Activated T-cell treated with anti-CD3 and anti-CD28 coated beads, Interleukin-2, amount 50 U/mL, for 24 hours (primary cell): ENCODE results near the gene PRR22.
"Not testable (repeated sequence)": the region's sequence is repeated elsewhere in the genome, so short reads cannot be mapped to it uniquely, and the experiment has no call there.

Source experiments
- DNase-seq: peaks from one replicate; pipeline ENCODE4 v3.0.0-alpha.2; 2020
- H3K27ac Mint-ChIP-seq: 2 replicates; pipeline ENCODE4 v1.8.0; 2020; ENCODE audit warnings: mild to moderate bottlenecking, mixed read lengths
- H3K27me3 Mint-ChIP-seq: 2 replicates; pipeline ENCODE4 v1.8.0; 2020; ENCODE audit warnings: mixed read lengths
- H3K36me3 Mint-ChIP-seq: 2 replicates; pipeline ENCODE4 v1.8.0; 2020; ENCODE audit warnings: low read depth, mixed read lengths
- H3K4me1 Mint-ChIP-seq: 2 replicates; pipeline ENCODE4 v1.8.0; 2020; ENCODE audit warnings: low read depth, mixed read lengths
- H3K4me3 Mint-ChIP-seq: 2 replicates; pipeline ENCODE4 v1.8.0; 2020; ENCODE audit warnings: mild to moderate bottlenecking, moderate library complexity, mixed read lengths
- H3K9me3 Mint-ChIP-seq: 2 replicates; pipeline ENCODE4 v1.8.0; 2020; ENCODE audit warnings: mixed read lengths

Gene PRR22

DNA sequence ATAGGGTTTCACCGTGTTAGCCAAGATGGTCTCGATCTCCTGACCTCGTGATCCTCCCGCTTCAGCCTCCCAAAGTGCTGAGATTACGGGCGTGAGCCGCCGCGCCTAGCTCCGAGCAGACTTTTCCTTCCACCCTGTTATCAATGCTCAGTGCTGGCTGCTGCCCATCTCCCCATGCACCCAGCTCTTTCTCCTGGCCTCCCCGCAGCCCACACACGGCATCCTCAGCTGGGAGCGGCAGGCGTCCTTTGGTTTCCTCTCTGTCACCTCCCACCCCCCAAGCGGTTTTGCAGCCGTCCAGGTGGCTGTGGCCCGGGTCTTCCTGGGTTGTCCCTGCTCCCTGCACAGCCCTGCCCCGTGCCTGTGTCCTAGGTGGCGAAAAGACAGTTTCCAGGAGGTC lies 12.1 kb downstream of the PRR22 start:
- no peaks in the 10 kb centered on the region for H3K4me1 Mint-ChIP-seq
- no peak overlapping the region for H3K27ac Mint-ChIP-seq
- no peaks in the 10 kb centered on the region for H3K9me3 Mint-ChIP-seq
- no peak overlapping the region for H3K4me3 Mint-ChIP-seq
- H3K27me3 Mint-ChIP-seq, result no peaks in the 10 kb centered on the region
- DNase-seq, result no peak
- H3K36me3 Mint-ChIP-seq, result no peaks in the 10 kb centered on the region

DNA sequence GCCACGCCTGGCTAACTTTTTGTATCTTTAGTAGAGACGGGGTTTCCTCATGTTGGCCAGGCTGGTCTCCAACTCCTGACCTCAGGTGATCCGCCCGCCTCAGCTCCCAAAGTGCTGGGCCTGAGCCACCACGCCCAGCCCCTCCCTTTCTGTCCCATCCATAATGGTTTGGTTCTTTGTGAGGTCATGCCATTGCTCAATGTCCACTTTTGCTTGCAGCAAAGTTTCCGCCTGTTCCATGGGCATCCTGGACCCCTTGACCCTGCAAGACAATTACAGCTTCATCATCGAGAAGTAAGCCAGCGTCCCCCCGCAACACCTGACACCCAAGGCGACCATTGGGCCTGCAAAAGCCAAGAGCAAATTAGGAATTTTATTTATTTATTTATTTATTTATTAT lies 16.6 kb downstream of the PRR22 start:
- H3K27ac Mint-ChIP-seq, result no peak overlapping the region
- no peaks in the 10 kb centered on the region for H3K9me3 Mint-ChIP-seq

DNA sequence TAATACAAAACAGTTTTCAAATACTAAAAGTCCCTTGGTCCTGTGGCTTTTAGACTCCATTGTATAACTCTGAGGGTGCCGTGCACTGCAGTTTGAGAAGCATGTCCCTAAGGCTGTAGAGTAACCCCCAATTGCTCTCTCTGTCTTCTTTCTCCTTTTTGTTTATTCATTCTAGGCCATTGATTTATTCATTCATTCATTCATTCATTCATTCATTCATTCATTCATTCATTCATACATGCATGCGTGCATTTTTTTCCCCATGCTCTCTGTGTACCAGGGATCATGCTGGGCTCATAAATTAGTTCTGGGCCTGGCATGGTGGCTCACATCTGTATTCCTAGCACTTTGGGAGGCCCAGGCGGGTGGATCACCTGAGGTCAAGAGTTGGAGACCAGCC lies 19.3 kb downstream of the PRR22 start:
- Mint-ChIP-seq H3K4me3 (no peak overlapping the region), H3K4me1 (no peaks in the 10 kb centered on the region), H3K27me3 (no peaks in the 10 kb centered on the region), H3K9me3 (no peaks in the 10 kb centered on the region), H3K27ac (no peak overlapping the region), H3K36me3 (no peaks in the 10 kb centered on the region)
- DNase-seq, result no peak

More for the DNA sequence above, 16.6 kb downstream of the PRR22 start:
- no peaks in the 10 kb centered on the region for H3K27me3 Mint-ChIP-seq
- H3K4me3 Mint-ChIP-seq, result no peak overlapping the region
- no peaks in the 10 kb centered on the region for H3K4me1 Mint-ChIP-seq
- no peaks in the 10 kb centered on the region for H3K36me3 Mint-ChIP-seq
- DNase-seq, result no peak

DNA sequence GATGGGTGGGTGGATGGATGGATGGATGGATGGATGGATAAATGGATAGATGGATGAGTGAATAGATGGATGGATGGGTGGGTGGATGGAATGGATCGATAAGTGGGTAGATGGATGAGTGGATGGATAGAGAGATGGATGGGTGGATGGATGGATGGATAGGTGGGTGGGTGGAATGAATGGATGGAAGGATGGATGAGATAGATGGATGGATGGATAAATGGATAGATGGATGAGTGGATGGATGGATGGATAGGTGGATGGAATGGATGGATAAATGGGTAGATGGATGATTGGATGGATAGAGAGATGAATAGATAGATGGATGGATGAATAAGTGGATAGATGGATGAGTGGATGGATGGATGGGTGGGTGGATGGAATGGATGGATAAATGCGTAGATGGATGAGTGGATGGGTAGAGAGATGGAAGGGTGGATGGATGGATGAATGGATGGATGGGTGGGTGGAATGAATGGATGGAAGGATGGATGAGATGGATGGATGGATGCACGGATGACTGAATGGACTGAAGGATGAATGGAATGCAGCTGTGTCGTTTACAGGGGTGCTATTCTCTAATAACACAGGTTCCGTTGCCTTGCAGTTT lies 21.8 kb downstream of the PRR22 start:
- DNase-seq, result no peak
- no peak overlapping the region for H3K27ac Mint-ChIP-seq
- H3K4me3 Mint-ChIP-seq, result no peak overlapping the region
- H3K27me3 Mint-ChIP-seq, result peaks cover 6% of the 10 kb centered on the region
- no peaks in the 10 kb centered on the region for H3K36me3 Mint-ChIP-seq
- H3K4me1 Mint-ChIP-seq, result no peaks in the 10 kb centered on the region
- H3K9me3 Mint-ChIP-seq, result no peaks in the 10 kb centered on the region

DNA sequence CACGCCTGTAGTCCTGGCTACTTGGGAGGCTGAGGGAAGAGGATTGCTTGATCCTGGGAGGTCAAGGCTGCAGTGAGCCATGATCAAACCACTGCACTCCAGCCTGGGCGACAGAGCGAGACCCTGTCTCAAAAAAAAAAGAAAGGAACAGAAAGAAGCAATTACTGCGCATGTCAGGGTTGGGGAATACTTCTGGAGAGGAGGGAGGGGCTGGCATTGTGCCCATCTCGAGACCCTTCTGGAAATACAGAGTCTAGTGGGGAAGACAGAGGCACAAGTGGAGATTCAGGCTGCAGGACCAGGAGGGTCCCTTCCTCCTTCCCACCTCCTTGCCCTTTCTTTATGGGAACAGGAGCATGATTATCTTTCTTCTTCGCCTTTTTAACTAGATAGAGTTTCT lies 30.8 kb downstream of the PRR22 start:
- no peaks in the 10 kb centered on the region for H3K9me3 Mint-ChIP-seq
- no peaks in the 10 kb centered on the region for H3K36me3 Mint-ChIP-seq
- H3K27ac Mint-ChIP-seq, result no peak overlapping the region
- no peaks in the 10 kb centered on the region for H3K4me1 Mint-ChIP-seq
- H3K4me3 Mint-ChIP-seq, result no peak overlapping the region
- DNase-seq, result no peak
- H3K27me3 Mint-ChIP-seq, result peaks cover 18% of the 10 kb centered on the region

DNA sequence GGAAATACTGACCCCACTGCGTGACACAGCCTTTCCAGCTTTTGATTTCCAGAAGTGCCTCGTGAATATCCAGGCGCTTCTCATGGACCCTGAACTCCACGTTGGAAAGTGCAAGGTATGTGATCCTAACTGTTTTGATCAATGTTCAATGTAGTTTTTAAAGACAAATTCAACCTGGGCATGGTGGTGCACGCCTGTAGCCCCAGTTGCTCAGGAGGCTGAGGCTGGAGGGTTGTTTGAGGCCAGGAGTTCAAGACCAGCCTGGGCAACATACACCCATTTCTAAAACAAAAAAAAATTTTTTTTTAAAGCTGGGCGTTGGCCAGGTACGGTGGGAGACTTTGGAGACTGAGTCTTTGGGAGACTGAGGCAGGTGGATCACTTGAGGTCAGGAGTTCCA lies 32.8 kb downstream of the PRR22 start:
- no peak overlapping the region for H3K27ac Mint-ChIP-seq
- H3K4me3 Mint-ChIP-seq, result no peak overlapping the region
- H3K27me3 Mint-ChIP-seq, result peaks cover 14% of the 10 kb centered on the region
- no peaks in the 10 kb centered on the region for H3K36me3 Mint-ChIP-seq
- DNase-seq, result no peak
- no peaks in the 10 kb centered on the region for H3K4me1 Mint-ChIP-seq
- H3K9me3 Mint-ChIP-seq, result no peaks in the 10 kb centered on the region

DNA sequence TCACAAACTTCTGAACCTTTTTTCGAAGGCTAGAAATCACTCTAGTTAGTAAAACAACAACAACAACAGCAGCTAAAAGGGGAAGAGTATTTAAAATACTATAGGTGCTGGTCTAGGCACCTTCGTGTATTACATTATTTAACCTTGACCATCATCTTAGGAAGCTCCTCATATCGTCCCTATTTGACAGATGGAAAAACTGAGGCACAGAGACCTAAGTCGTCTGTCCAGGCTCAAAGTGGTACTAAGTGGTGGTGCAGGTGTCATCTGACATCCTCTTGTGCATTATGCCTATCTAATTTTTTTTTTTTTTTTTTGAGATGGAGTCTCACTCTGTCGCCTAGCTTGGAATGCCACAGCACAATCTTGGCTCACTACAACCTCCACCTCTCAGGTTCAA lies 35.0 kb downstream of the PRR22 start:
- Mint-ChIP-seq H3K4me1 (no peaks in the 10 kb centered on the region), H3K9me3 (no peaks in the 10 kb centered on the region), H3K27me3 (peaks cover 14% of the 10 kb centered on the region), H3K4me3 (no peak overlapping the region), H3K27ac (no peak overlapping the region), H3K36me3 (no peaks in the 10 kb centered on the region)
- no peak for DNase-seq

DNA sequence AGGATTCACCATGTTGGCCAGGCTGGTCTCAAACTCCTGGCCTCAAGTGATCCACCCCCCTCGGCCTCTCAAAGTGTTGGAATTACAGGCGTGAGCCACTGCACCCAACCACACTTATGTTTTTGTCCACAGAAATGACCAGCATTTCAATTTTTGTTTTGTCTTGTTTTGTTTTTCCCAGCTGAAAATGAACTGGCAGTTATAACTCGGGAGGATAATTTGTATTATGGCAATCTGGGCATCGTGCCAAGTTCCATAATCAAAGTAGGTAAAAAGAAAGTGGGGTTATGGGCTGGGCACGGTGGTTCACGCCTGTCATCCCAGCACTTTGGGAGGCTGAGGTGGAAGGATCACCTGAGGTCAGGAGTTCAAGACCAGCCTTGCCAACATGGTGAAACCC lies 35.6 kb downstream of the PRR22 start:
- H3K4me1 Mint-ChIP-seq, result not testable (repeated sequence)

DNA sequence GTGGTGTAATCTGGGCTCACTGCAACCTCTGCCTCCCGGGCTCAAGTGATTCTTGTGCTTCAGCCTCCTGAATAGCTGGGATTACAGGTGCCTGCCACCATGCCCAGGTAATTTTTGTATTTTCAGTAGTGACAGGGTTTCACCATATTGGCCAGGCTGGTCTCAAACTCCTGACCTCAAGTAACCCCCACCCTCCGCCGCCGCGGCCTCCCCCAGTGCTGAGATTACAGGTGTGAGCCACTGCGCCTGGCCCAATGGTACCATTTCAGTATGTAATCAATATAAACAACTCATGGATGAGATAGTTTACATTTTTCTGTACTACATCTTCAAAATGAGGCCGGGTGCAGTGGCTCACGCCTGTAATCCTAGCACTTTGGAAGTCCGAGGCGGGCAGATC lies 39.5 kb downstream of the PRR22 start:
- not testable (repeated sequence) for H3K4me3 Mint-ChIP-seq, H3K27ac Mint-ChIP-seq, H3K36me3 Mint-ChIP-seq, H3K4me1 Mint-ChIP-seq, H3K9me3 Mint-ChIP-seq, H3K27me3 Mint-ChIP-seq, DNase-seq

More for the DNA sequence above, 35.6 kb downstream of the PRR22 start:
- not testable (repeated sequence) for H3K4me3 Mint-ChIP-seq, H3K36me3 Mint-ChIP-seq, H3K27ac Mint-ChIP-seq, DNase-seq, H3K9me3 Mint-ChIP-seq
- peaks cover 11% of the 10 kb centered on the region for H3K27me3 Mint-ChIP-seq

DNA sequence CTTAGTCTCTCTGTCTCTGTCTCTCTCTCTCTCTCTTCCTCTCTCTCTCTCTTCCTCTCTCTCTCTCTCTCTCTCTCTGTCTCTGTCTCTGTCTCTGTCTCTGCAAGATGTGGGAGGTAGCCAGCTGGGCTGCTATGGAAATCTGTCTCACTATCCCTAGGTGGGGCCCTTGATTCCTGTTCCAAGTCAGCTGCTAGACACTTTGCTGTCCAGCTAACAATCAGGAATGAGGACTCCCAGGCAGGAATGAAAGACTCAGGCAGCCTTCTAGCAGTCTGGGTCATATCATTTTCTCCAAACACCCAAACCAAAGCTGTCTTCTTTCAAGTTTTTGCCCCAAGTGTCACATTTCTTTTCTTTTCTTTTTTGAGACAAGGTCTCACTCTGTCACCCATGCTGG lies 40.9 kb downstream of the PRR22 start:
- no peak for DNase-seq

DNA sequence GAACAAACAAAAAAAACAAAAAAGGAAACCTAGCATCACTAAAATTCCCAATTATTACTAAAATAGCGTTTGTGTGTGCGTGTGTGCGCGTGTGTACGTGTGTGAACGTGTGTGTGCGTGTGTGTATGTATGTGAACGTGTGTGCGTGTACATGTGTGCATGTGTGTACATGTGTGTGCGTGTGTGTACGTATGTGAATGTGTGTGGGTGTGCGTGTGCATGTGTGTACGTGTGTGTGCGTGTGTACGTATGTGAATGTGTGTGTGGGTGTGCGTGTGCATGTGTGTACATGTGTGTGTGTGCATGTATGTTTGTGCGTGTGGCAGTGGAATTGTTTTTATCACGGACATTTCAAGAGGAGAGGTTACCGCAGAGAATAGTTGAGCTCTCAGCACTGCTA lies 42.5 kb downstream of the PRR22 start:
- H3K9me3 Mint-ChIP-seq, result no peaks in the 10 kb centered on the region
- H3K27ac Mint-ChIP-seq, result no peak overlapping the region
- no peaks in the 10 kb centered on the region for H3K36me3 Mint-ChIP-seq
- H3K27me3 Mint-ChIP-seq, result no peaks in the 10 kb centered on the region
- H3K4me1 Mint-ChIP-seq, result no peaks in the 10 kb centered on the region
- DNase-seq, result no peak
- no peak overlapping the region for H3K4me3 Mint-ChIP-seq

More for the DNA sequence above, 40.9 kb downstream of the PRR22 start:
- Mint-ChIP-seq H3K27ac (no peak overlapping the region), H3K9me3 (no peaks in the 10 kb centered on the region), H3K4me3 (no peak overlapping the region), H3K4me1 (no peaks in the 10 kb centered on the region), H3K27me3 (peaks cover 3% of the 10 kb centered on the region), H3K36me3 (no peaks in the 10 kb centered on the region)

DNA sequence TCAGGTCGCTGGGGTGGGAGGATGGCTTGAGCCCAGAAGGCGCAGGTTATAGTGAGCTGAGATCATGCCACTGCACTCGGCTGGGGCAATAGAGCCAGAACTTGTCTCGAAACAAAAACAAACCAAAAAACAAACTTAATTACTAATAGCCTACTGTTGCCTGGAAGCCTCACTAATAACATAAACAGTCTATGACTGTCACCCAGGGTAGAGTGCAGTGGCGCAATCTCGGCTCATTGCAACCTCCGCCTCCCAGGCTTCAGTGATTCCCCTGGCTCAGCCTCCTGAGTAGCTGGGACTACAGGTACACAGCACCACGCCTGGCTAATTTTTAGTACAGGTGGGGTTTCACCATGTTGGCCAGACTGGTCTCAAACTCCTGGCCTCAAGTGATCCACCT lies 46.1 kb downstream of the PRR22 start:
- H3K9me3 Mint-ChIP-seq, result no peaks in the 10 kb centered on the region
- no peaks in the 10 kb centered on the region for H3K36me3 Mint-ChIP-seq
- no peaks in the 10 kb centered on the region for H3K4me1 Mint-ChIP-seq
- H3K4me3 Mint-ChIP-seq, result no peak overlapping the region
- no peak overlapping the region for H3K27ac Mint-ChIP-seq
- H3K27me3 Mint-ChIP-seq, result peaks cover 3% of the 10 kb centered on the region
- DNase-seq, result no peak

DNA sequence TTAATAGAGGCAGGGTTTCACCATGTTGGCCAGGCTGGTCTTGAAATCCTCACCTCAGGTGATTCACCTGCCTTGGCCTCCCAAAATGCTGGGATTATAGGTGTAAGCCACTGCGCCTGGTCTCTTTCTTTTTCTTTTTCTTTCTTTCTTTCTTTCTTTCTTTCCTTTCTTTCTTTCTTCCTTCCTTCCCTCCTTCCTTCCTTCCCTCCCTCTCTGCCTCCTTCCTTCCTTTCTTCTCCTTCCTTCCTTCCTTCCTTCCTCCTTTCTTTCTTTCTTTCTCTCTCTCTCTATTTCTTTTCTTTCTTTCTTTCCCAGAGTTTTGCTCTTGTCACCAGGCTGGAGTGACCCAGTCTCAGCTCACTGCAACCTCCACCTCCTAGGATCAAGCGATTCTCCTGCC lies 51.4 kb downstream of the PRR22 start:
- H3K9me3 Mint-ChIP-seq, H3K36me3 Mint-ChIP-seq, H3K4me3 Mint-ChIP-seq, H3K27ac Mint-ChIP-seq, DNase-seq, H3K4me1 Mint-ChIP-seq, H3K27me3 Mint-ChIP-seq: not testable (repeated sequence)
